ENCODE results near the gene CCDC150. TPM values are rescaled to one million over a fixed set of nuclear protein-coding genes. Genes with fewer than 3 reads are reported as not detected.

CCDC150 gene
- total RNA-seq, 1 experiment from 2014 or later: 29.2 TPM

DNA sequence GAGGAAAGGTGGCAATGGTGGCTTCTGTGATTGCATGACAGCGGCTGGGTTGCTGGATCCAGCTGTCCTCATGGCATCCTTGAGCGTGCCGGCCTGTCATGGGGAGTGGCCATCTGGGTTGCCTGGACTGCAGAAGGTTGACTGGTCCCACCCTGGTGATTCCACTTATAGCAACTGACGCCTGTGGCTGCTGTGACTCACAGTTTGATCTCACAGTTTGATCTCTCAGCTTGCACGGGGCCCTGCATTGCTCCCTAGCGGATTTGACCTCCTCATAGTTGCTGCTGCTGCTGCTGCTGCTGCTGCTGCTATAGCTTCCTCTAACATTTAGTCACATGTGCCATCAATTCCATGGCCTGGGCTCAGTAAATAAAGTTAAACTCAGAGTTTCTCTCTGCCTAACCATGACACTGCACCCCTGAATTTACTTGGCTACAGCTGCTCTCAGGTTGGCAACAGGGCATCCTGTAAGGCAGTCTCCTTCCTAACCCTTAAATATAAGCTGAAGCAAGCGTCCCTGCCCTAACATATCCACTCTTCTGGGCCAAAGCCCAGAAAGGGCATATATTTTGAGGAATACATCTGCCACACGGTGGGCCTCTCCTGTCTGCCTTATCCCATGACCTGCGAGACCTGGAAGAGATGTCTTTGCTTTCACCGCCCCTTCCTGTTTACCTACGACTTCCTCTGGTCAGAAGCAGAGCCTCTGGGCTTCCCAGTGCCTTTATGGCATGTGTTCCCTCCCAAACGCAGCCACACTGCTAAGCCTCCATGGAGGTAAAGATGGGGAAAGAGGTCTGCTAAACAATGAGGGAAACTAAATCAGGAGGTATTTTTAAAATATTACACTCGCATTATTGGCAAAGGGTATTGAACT is 37.8 kb upstream of the CCDC150 start (continued):
- TF ChIP-seq POLR2A (IDR thresholded peaks at IDR 0.05; ENCODE audit: borderline replicate concordance, extremely low read depth, insufficient read depth, insufficient read length) (no peak), ELF1 (IDR thresholded peaks at IDR 0.05; ENCODE audit: borderline replicate concordance, low read depth) (no peak; the same call in 1 of the 2 replicates), MAX (IDR thresholded peaks at IDR 0.05) (peak; percentile 87), FOSL1 (IDR thresholded peaks at IDR 0.05; ENCODE audit: low read depth) (peak; percentile 60), YY1 (IDR thresholded peaks at IDR 0.05; ENCODE audit: extremely low read depth, insufficient replicate concordance, low read depth, low read length) (peak; percentile 14), POLR2AphosphoS5 (IDR thresholded peaks at IDR 0.05; ENCODE audit: low read depth, low read length) (peak; percentile 66), EZH2phosphoT487 (IDR thresholded peaks at IDR 0.05; ENCODE audit: borderline replicate concordance) (no peak)

DNA sequence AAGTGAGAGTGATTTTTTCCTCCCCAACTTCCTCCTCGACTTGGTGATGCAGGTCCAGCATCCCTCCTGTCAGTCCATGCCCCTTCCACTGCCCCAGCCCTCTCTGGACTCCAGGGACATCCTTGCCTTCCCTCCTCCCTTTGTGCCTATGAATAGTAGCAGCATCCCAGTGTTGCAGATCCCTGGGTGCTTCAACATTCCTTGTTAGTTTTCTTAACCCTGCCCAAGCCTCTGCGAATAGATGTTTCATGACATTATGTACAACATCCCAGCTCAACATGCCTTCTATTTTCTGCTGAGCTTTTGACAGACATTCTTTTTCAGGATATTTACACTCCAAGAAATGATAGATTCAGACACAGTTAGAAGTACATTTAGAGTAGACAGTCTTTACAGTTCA is 35.3 kb upstream of the CCDC150 start:
- H3K9me3 ChIP-seq (ENCODE audit: control insufficient read depth in 1 of 2, insufficient read depth in 1 of 2, low read depth in 1 of 2, low read length in 2 of 2): no peaks in the 10 kb centered on the region
- RAD21 ChIA-PET (ENCODE audit: low non-redundant PET in 1 of 2, low total read pairs in 2 of 2, uncharacterized antibody in 2 of 2, unreplicated experiment in 2 of 2): no interaction called here
- peaks cover 18 to 47% of the 10 kb centered on the region in 2 experiments for H3K4me1 ChIP-seq (ENCODE audit: control insufficient read depth in 1 of 2, insufficient read depth in 2 of 2, low read length in 2 of 2)
- TF ChIP-seq YY1 (IDR thresholded peaks at IDR 0.05; ENCODE audit: extremely low read depth, insufficient replicate concordance, low read depth, low read length) (no peak), SP1 (IDR thresholded peaks at IDR 0.05; ENCODE audit: low read depth) (no peak), CEBPB (IDR thresholded peaks at IDR 0.05; ENCODE audit: low read depth) (no peak), POLR2A (IDR thresholded peaks at IDR 0.05; ENCODE audit: borderline replicate concordance, extremely low read depth, insufficient read depth, insufficient read length) (no peak), EZH2phosphoT487 (IDR thresholded peaks at IDR 0.05; ENCODE audit: borderline replicate concordance) (no peak), SIN3A (IDR thresholded peaks at IDR 0.05; ENCODE audit: low read depth) (no peak)
- TF ChIP-seq, protein P1, sequence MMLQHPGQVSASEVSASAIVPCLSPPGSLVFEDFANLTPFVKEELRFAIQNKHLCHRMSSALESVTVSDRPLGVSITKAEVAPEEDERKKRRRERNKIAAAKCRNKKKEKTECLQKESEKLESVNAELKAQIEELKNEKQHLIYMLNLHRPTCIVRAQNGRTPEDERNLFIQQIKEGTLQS (IDR thresholded peaks at IDR 0.05): no peak
- TF ChIP-seq, protein P2, sequence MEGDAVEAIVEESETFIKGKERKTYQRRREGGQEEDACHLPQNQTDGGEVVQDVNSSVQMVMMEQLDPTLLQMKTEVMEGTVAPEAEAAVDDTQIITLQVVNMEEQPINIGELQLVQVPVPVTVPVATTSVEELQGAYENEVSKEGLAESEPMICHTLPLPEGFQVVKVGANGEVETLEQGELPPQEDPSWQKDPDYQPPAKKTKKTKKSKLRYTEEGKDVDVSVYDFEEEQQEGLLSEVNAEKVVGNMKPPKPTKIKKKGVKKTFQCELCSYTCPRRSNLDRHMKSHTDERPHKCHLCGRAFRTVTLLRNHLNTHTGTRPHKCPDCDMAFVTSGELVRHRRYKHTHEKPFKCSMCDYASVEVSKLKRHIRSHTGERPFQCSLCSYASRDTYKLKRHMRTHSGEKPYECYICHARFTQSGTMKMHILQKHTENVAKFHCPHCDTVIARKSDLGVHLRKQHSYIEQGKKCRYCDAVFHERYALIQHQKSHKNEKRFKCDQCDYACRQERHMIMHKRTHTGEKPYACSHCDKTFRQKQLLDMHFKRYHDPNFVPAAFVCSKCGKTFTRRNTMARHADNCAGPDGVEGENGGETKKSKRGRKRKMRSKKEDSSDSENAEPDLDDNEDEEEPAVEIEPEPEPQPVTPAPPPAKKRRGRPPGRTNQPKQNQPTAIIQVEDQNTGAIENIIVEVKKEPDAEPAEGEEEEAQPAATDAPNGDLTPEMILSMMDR (IDR thresholded peaks at IDR 0.05 in 2 of 3, conservative IDR thresholded peaks at IDR 0.05 in 1 of 3; ENCODE audit: borderline replicate concordance in 1 of 3, insufficient read depth in 1 of 3, low read depth in 2 of 3, low read length in 2 of 3): no peak
- H3K9ac ChIP-seq (ENCODE audit: low read length): no peak overlapping the region
- no peaks in the 10 kb centered on the region for H3K9me2 ChIP-seq (ENCODE audit: insufficient read depth)
- H4K20me1 ChIP-seq (ENCODE audit: insufficient read depth): no peaks in the 10 kb centered on the region
- H3K4me2 ChIP-seq (ENCODE audit: low read length): no peak overlapping the region
- H3K79me2 ChIP-seq (ENCODE audit: insufficient read depth, low read length): no peaks in the 10 kb centered on the region
- no peak overlapping the region for H2AFZ ChIP-seq (ENCODE audit: low read depth, low read length, poor library complexity, severe bottlenecking)
- ATAC-seq (no peak), DNase-seq (ENCODE audit: low read depth, low spot score) (no peak)
- H3K4me3 ChIP-seq (replicated peaks in 1 of 2; ENCODE audit: low read depth in 1 of 2, low read length in 2 of 2): no peak overlapping the region
- intact Hi-C loops (cut with micrococcal nuclease): no loop called here
- POLR2A ChIA-PET: no interaction called here
- H3K27ac ChIP-seq (ENCODE audit: low read depth, low read length): no peak overlapping the region
- H3K27me3 ChIP-seq (ENCODE audit: insufficient read depth, low read length): no peaks in the 10 kb centered on the region
- H3K36me3 ChIP-seq (ENCODE audit: control insufficient read depth in 1 of 2, insufficient read depth in 2 of 2, low read length in 2 of 2): no peaks in the 10 kb centered on the region
- CTCF ChIA-PET: no interaction called here
- no TSS peak for BruUV-seq (replicated peaks)
